Spinal cord (tissue), 10 donors: Measurements from ENCODE around the gene NTMT2. TPM values are rescaled to one million over a fixed set of nuclear protein-coding genes. Genes with fewer than 3 reads are reported as not detected.

ENCODE experiments used
- DNase-seq, 6 donors: peaks; one replicate each; pipeline versions ENCODE4 v3.0.0 to v3.0.0-alpha.2; 2013 to 2015; ENCODE audit warnings: low spot score in 6 of 6, low read depth in 4 of 6
- H3K27ac ChIP-seq: one replicate; pipeline ENCODE4 v1.5.1; 2013; ENCODE audit warnings: low read depth, low read length, control low read depth
- H3K27me3 ChIP-seq: one replicate; pipeline ENCODE4 v1.6.1; 2013; ENCODE audit warnings: low read length; ENCODE audit not compliant: control insufficient read depth, insufficient read depth
- H3K36me3 ChIP-seq: one replicate; pipeline ENCODE4 v1.6.1; 2013; ENCODE audit warnings: low read length; ENCODE audit not compliant: control insufficient read depth, insufficient read depth
- H3K4me1 ChIP-seq: one replicate; pipeline ENCODE4 v1.6.1; 2013; ENCODE audit warnings: low read length; ENCODE audit not compliant: control insufficient read depth, insufficient read depth
- H3K4me3 ChIP-seq: one replicate; pipeline ENCODE4 v1.5.1; 2013; ENCODE audit warnings: low read depth, low read length, control low read depth
- H3K9me3 ChIP-seq: one replicate; pipeline ENCODE4 v1.6.1; 2013; ENCODE audit warnings: low read length; ENCODE audit not compliant: control insufficient read depth, insufficient read depth
- WGBS: methylation state at CpG from one replicate; pipeline ENCODE4 v1.1.5; 2013; ENCODE audit warnings: missing lambda C conversion rate; ENCODE audit not compliant: insufficient coverage; 5-methylcytosine and 5-hydroxymethylcytosine counted together
- polyA plus RNA-seq, 2 donors: library from polyadenylated mRNA; unstranded; fragments of 120-200 nt; gene quantifications; one replicate each; pipeline ENCODE4 v1.2.1, GENCODE V29; 2013; ENCODE audit not compliant: insufficient read length in 2 of 2
- total RNA-seq, 2 donors: library from RNA; depleted of rRNA in 1 of 2; stranded (reverse); fragments of 120-200 nt in 1 of 2; fragments of >200 nt in 1 of 2; gene quantifications; one replicate each; pipeline versions ENCODE4 v1.2.3 to v1.2.4, GENCODE V29; 2013 to 2014
- donor health status: healthy.

Gene NTMT2
- total and polyA plus RNA-seq, 4 donors, result 0.25 to 0.50 (median 0.36) TPM; not detected in 1

DNA sequence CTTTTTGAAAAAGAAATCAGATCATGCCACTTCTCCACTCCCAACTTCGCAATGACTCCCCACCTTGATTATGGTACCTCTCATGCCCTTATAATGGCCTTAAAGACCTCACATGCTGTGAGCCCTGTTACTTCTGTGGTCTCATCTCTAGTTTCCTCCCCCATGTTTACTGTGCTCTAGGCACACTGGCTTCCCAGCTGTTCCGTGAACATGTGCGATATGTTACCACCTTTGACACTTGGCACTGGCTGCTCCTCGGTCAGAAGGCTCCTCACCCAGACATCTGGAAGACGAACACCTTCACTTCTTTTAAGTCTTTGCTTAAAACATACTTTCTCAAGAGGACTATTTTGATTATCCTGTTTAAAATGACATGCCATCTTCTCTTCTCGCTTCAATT, 14.3 kb upstream of the NTMT2 start:
- no peaks in the 10 kb centered on the region for H3K36me3 ChIP-seq
- no peaks in the 10 kb centered on the region for H3K9me3 ChIP-seq
- no peak for DNase-seq
- no peak overlapping the region for H3K27ac ChIP-seq
- no peaks in the 10 kb centered on the region for H3K4me1 ChIP-seq
- H3K27me3 ChIP-seq, result no peaks in the 10 kb centered on the region
- 84% methylated on average over 5 of the region's 6 CpGs for WGBS
- H3K4me3 ChIP-seq, result no peak overlapping the region

DNA sequence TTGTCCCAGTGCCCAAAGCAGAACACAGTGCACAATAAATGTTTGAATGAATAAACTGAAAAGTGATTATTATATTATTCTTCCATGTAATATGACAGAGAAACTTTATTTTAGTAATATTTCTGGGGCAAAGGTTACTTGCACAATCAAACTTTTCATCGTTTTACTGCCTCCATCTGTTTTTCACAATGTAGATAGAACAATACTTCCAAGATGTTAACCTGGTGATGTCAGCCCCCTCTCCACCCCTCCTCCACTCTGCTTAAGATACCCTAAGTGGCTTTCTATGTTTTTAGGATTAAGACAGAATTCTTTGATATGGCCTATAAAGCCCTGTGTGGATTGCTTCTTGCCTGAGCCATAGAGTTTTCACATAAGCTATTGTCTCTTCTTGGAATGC, 13.8 kb upstream of the NTMT2 start:
- Histone ChIP-seq H3K9me3 (no peaks in the 10 kb centered on the region), H3K4me3 (no peak overlapping the region), H3K27me3 (no peaks in the 10 kb centered on the region), H3K36me3 (no peaks in the 10 kb centered on the region), H3K27ac (no peak overlapping the region), H3K4me1 (no peaks in the 10 kb centered on the region)
- DNase-seq, result no peak
- no CpG with 5 or more reads among the region's 1 CpG for WGBS

- H3K9me3 ChIP-seq, result no peaks in the 10 kb centered on the region
- no peaks in the 10 kb centered on the region for H3K27me3 ChIP-seq
- no CpG with 5 or more reads among the region's 2 CpGs for WGBS
- H3K4me1 ChIP-seq, result no peaks in the 10 kb centered on the region
- no peak overlapping the region for H3K4me3 ChIP-seq
- no peak overlapping the region for H3K27ac ChIP-seq
- H3K36me3 ChIP-seq, result no peaks in the 10 kb centered on the region
- peak in 2 of 6 donors; percentile 17 to 68 for DNase-seq
Observed at GRCh38 chr1:170133766-170134495, 11.8 kb upstream of the NTMT2 start.

DNA sequence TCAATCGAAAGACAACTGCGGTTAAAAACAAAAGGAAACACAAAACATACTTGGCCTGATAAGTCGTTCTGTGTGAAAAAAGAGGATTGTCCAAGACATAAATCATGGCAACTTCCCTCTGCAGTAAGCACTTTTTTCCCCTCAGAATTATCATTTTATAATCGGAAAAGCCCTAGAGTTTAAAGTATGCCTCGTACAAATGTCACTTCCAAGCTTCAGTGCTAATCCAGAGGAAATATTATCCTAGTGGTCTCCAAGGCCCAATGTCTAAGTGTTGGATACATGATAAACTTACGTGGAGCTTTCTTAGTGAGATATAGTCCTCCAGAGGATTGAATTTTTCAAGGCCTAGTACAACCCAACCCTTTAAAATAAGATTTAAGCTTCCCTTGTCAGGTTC, 11.2 kb upstream of the NTMT2 start:
- no peak overlapping the region for H3K27ac ChIP-seq
- no peaks in the 10 kb centered on the region for H3K27me3 ChIP-seq
- no peak overlapping the region for H3K4me3 ChIP-seq
- no CpG with 5 or more reads among the region's 6 CpGs for WGBS
- no peaks in the 10 kb centered on the region for H3K4me1 ChIP-seq
- no peaks in the 10 kb centered on the region for H3K36me3 ChIP-seq
- H3K9me3 ChIP-seq, result no peaks in the 10 kb centered on the region
- peak in 1 of 6 donors; percentile 27 for DNase-seq

GRCh38 chr1:170140371-170140770, 5.4 kb upstream of the NTMT2 start:
- H3K4me3 ChIP-seq, result no peak overlapping the region
- no peaks in the 10 kb centered on the region for H3K9me3 ChIP-seq
- H3K36me3 ChIP-seq, result no peaks in the 10 kb centered on the region
- no peak overlapping the region for H3K27ac ChIP-seq
- H3K27me3 ChIP-seq, result no peaks in the 10 kb centered on the region
- no CpG with 5 or more reads among the region's 2 CpGs for WGBS
- DNase-seq, result no peak
- no peaks in the 10 kb centered on the region for H3K4me1 ChIP-seq

GRCh38 chr1:170145061-170145460, 698 bp upstream of the NTMT2 start:
- Histone ChIP-seq H3K4me1 (no peaks in the 10 kb centered on the region), H3K27ac (no peak overlapping the region), H3K36me3 (no peaks in the 10 kb centered on the region), H3K9me3 (no peaks in the 10 kb centered on the region), H3K4me3 (no peak overlapping the region), H3K27me3 (no peaks in the 10 kb centered on the region)
- DNase-seq, result no peak
- 67% methylated on average over 1 of the region's 3 CpGs for whole genome bisulfite sequencing

- H3K4me1 ChIP-seq, result no peaks in the 10 kb centered on the region
- DNase-seq, result peak in 2 of 6 donors; percentile 32 to 68
- H3K9me3 ChIP-seq, result no peaks in the 10 kb centered on the region
- H3K27me3 ChIP-seq, result no peaks in the 10 kb centered on the region
- H3K36me3 ChIP-seq, result no peaks in the 10 kb centered on the region
- H3K4me3 ChIP-seq, result no peak overlapping the region
- H3K27ac ChIP-seq, result no peak overlapping the region
- WGBS, result 33% methylated on average over 2 of the region's 4 CpGs
Observed at GRCh38 chr1:170146720-170147263, 1.0 kb downstream of the NTMT2 start.

DNA sequence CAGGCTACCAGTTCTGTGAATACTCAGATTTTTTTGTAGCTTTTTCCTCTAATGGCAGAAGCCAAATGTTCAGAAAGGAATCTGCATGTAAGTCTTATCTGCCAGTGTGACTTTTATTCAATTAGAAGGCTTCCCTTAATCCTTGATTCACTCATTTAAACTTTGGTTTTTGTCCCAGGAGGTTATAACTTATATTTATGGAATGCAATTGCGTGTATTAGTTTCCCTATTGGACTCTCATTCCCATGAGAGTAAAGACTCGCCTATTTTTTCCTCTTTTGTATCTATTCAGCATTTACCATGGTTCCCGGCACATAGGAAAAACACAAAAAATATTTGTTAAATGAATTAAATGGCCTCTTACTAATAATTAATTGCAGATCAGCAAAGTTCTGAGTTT, 3.5 kb downstream of the NTMT2 start:
- Histone ChIP-seq H3K27me3 (no peaks in the 10 kb centered on the region), H3K4me1 (no peaks in the 10 kb centered on the region), H3K27ac (no peak overlapping the region), H3K9me3 (no peaks in the 10 kb centered on the region), H3K36me3 (no peaks in the 10 kb centered on the region), H3K4me3 (no peak overlapping the region)
- no peak for DNase-seq
- no CpG with 5 or more reads among the region's 3 CpGs for WGBS

GRCh38 chr1:170150016-170150415, 4.3 kb downstream of the NTMT2 start:
- no CpG with 5 or more reads among the region's 2 CpGs for WGBS
- H3K4me1 ChIP-seq, result no peaks in the 10 kb centered on the region

DNA sequence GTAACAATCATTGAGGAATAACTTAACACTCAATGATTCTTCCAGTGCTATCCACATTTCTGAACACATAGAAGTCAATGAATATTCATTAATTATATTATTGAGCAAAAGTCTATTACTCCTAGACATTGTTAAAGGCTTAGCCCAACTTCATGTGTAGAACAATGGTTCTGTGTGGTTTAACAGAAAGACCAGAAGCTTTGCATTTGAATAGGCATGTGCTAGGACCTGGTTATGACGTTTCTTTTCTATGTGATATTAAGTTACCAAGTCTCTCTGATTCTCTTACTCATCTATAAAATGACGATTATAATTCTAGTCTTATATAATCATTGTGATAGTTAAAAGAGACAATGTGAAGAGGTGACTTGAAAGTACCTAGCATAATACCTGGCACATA, 5.2 kb downstream of the NTMT2 start:
- Histone ChIP-seq H3K9me3 (no peaks in the 10 kb centered on the region), H3K4me3 (no peak overlapping the region)
- no CpG with 5 or more reads among the region's 2 CpGs for WGBS

More at GRCh38 chr1:170150016-170150415, 4.3 kb downstream of the NTMT2 start:
- H3K4me3 ChIP-seq, result no peak overlapping the region
- no peaks in the 10 kb centered on the region for H3K9me3 ChIP-seq
- DNase-seq, result no peak
- H3K27ac ChIP-seq, result no peak overlapping the region
- H3K27me3 ChIP-seq, result no peaks in the 10 kb centered on the region
- no peaks in the 10 kb centered on the region for H3K36me3 ChIP-seq

More for the DNA sequence above, 5.2 kb downstream of the NTMT2 start:
- no peaks in the 10 kb centered on the region for H3K27me3 ChIP-seq
- no peak overlapping the region for H3K27ac ChIP-seq
- DNase-seq, result no peak
- H3K4me1 ChIP-seq, result no peaks in the 10 kb centered on the region
- no peaks in the 10 kb centered on the region for H3K36me3 ChIP-seq
